Activated naive CD4-positive, alpha-beta T cell treated with anti-CD3 and anti-CD28 coated beads, Interleukin-2, amount 50 U/mL, for 72 hours (primary cell): ENCODE data around the gene YY1. TPM values are rescaled to one million over a fixed set of nuclear protein-coding genes. Genes with fewer than 3 reads are reported as not detected.
"Not testable (repeated sequence)": the region's sequence is repeated elsewhere in the genome, so short reads cannot be mapped to it uniquely, and the experiment has no call there.

Experiments used
- ATAC-seq, 2 donors: fragments of 150-1000 bp; cut with Tn5 transposase; 2 replicates each; pipeline ENCODE4 v1.10.0; 2021; ENCODE audit warnings: mild to moderate bottlenecking in 2 of 2, moderate library complexity in 2 of 2
- DNase-seq, 2 donors: peaks; one replicate each; pipeline ENCODE4 v3.0.0; 2021 to 2022; ENCODE audit warnings: low spot score in 2 of 2
- H3K27ac Mint-ChIP-seq, 2 donors: one replicate each; pipeline ENCODE4 v1.8.0; 2022; ENCODE audit warnings: mild to moderate bottlenecking in 2 of 2, mixed read lengths in 2 of 2
- H3K36me3 Mint-ChIP-seq, 2 donors: one replicate each; pipeline ENCODE4 v1.8.0; 2022; ENCODE audit warnings: mixed read lengths in 2 of 2
- H3K9me3 Mint-ChIP-seq, 2 donors: one replicate each; pipeline ENCODE4 v1.8.0; 2022; ENCODE audit warnings: mixed read lengths in 2 of 2
- total RNA-seq, 2 donors: library from RNA; stranded (reverse); gene quantifications; one replicate each; pipeline ENCODE4 v1.2.3, GENCODE V29; 2022

YY1 gene
- total RNA-seq, 2 donors from 2014 or later, result 87.8 to 120 TPM

DNA sequence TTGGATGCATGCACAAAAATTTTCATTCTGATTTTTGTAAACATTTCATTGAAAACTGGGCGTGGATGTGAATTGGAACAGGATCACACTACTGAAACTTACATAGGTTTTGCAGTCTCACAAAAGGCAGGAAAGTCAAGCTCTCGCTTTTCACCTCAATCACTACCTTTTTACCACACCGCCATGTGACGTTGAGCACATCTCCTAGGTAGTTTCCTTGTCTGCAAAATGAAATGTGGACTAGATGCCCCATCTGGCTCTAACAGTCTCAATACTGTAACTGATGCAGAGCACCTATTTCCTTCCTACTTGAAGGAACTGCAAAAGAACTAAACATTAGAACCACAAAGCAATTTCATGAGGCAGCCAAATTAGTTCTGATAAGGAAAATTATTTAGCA lies 4.4 kb upstream of the YY1 start:
- ATAC-seq, result no peak
- no peak overlapping the region for H3K27ac Mint-ChIP-seq
- no peaks in the 10 kb centered on the region for H3K9me3 Mint-ChIP-seq
- H3K36me3 Mint-ChIP-seq, result peaks cover 14 to 26% of the 10 kb centered on the region in 2 donors
- DNase-seq, result no peak

DNA sequence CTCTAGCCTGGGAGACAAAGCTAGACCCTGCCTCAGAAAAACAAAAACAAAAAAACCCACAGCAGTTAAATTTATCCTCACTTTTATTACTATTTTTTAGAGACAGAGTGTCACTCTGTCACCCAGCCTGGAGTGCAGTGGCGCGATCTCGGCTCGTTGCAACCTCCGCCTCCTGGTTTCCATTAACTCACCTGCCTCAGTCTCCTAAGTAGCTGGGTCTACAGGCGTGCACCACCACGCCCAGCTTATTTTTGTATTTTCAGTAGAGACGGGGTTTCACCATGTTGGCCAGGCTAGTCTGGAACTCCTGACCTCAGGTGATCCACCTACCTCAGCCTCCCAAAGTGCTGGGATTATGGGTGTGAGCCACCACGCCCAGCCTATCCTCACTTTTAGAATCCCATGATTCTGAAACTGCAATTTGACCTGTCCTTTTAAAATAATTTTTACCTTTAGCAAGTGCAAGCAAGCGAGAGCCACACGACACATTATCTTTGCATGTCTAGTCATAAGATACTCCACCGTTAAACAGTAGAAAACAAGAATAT lies 2.6 kb upstream of the YY1 start:
- peak overlapping the region; percentile 87 to 96 for H3K27ac Mint-ChIP-seq
- ATAC-seq, H3K9me3 Mint-ChIP-seq, DNase-seq: not testable (repeated sequence)
- peaks cover 23 to 35% of the 10 kb centered on the region in 2 donors for H3K36me3 Mint-ChIP-seq

DNA sequence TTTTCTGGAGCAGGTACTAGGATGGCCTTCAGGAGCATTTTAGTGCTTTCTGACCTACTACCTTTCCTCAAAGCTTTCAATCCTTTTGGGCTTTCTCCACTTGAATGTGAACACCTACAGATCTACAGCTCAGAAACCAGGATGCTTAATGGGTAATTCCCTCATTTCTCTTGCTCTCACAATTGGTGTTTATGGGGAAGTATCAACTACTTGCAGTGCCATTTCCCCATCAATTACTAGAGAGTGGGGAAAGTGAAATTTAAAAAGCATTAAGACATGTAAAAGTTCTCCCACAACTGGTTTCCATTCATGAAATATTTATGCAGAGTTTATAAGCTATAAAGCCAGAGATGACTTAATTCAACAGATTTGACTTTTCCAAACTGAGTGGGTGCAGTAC lies 2.1 kb upstream of the YY1 start:
- no peak for ATAC-seq
- Mint-ChIP-seq H3K9me3 (no peaks in the 10 kb centered on the region), H3K36me3 (peaks cover 24 to 39% of the 10 kb centered on the region in 2 donors), H3K27ac (peak overlapping the region; percentile 87 to 96)
- DNase-seq, result no peak

DNA sequence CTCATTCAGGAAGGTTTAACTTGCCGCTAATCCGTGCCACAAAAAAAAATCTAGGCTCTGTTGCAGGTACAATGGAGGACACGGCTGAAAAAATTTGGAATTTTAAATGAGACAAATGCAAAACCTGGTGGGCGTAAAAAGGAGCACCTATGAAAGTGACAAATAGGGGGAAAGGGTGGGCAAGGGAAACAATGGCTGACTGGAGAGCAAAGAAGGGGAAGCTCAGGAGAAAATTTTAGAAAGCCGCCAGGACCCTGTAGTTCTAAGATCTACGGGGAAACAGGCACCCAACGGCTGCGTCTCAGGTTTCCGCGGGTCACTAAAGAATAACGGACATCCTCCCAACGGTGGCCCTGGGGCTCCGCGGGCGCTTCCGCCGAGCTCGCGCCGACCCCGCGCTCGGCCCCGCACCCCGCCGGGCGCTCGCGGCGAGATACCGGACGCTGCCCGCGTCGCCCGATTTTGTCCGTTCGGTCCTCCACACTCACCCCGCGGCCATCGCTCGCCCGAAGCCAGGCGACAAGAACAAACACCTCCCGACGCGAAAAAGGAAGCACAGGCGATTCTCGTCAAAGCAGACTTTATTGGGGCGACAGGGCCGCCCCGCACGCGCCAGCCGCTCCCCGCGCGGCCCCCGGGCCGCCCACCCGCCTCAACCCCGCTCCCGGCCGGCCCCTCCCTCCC lies 1.1 kb upstream of the YY1 start:
- peak in 1 of 2 donors; percentile 23 for ATAC-seq

DNA sequence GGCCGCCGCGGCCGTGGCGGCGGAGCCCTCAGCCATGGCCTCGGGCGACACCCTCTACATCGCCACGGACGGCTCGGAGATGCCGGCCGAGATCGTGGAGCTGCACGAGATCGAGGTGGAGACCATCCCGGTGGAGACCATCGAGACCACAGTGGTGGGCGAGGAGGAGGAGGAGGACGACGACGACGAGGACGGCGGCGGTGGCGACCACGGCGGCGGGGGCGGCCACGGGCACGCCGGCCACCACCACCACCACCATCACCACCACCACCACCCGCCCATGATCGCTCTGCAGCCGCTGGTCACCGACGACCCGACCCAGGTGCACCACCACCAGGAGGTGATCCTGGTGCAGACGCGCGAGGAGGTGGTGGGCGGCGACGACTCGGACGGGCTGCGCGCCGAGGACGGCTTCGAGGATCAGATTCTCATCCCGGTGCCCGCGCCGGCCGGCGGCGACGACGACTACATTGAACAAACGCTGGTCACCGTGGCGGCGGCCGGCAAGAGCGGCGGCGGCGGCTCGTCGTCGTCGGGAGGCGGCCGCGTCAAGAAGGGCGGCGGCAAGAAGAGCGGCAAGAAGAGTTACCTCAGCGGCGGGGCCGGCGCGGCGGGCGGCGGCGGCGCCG lies 381 bp downstream of the YY1 start:
- H3K9me3 Mint-ChIP-seq, result no peaks in the 10 kb centered on the region
- ATAC-seq, result no peak
- peak overlapping the region; percentile 65 to 95 for H3K27ac Mint-ChIP-seq
- H3K36me3 Mint-ChIP-seq, result peaks cover 32 to 56% of the 10 kb centered on the region in 2 donors
- peak in 1 of 2 donors; percentile 24 for DNase-seq

More for the DNA sequence above, 1.1 kb upstream of the YY1 start:
- DNase-seq, result peak; percentile 60 to 65
- no peaks in the 10 kb centered on the region for H3K9me3 Mint-ChIP-seq
- peak overlapping the region; percentile 87 to 96 for H3K27ac Mint-ChIP-seq
- H3K36me3 Mint-ChIP-seq, result peaks cover 28 to 49% of the 10 kb centered on the region in 2 donors

DNA sequence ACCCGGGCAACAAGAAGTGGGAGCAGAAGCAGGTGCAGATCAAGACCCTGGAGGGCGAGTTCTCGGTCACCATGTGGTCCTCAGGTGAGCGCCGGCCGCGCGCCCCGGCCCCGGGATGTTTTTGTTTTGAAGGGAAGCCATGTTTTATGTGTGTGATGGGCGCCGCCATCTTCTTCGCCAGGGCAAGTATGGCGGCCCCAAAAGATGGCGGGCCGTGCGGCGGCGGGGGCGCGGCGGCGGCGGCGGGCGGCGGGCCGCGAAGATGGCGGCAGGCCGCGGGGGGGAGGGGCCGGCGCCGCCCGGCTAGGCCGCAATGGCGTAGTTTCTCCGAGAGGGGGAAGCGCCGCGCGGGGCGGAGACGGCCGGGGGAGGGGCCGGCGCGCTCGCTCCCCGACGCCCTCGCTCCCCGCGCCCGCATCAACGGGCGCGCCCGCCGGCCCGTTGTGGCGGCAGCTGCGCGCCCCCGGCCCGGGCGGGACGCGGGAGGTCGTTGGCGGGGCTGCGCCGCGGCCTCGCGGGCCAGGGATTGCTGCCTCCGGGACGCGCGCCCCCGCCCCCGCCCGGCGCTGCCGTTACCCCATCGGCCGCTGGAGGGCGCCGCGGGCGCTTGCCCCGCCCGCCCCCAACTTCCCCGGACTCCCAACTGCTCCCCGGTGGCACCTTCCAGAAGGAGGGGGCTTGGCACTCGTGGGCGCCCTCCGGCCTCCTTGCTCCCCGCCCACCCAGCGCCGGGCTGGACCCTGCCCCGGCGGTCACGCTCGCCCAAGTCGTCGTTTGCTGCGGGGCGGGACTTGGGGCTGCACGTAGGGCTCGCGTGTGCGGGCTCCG lies 1.1 kb downstream of the YY1 start:
- ATAC-seq (peak; percentile 54 to 55), DNase-seq (peak; percentile 88 to 89)
- peaks cover 32 to 56% of the 10 kb centered on the region in 2 donors for H3K36me3 Mint-ChIP-seq
- H3K27ac Mint-ChIP-seq, result peak overlapping the region; percentile 95 to 96
- no peaks in the 10 kb centered on the region for H3K9me3 Mint-ChIP-seq

DNA sequence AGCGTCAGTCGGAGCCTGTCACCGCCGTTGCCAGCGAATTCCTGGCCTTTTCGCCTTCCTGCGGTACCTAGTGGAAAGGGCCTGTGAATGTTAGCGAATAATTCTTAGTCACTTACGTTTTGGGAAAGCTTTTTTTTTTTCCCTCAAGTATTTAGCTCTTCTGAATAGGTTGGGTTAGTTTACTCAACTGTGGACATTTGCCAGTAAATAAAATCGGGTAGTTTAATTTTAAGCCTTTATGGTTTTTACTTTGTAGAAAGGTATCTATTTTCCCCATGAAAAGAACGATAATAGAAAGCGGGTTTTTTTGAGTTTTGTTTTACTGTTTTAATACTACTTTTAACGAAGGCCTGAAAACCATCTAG lies 1.7 kb downstream of the YY1 start:
- DNase-seq (no peak), ATAC-seq (no peak)
- H3K27ac Mint-ChIP-seq, result peak overlapping the region; percentile 95 to 96
- H3K9me3 Mint-ChIP-seq, result no peaks in the 10 kb centered on the region
- peaks cover 32 to 56% of the 10 kb centered on the region in 2 donors for H3K36me3 Mint-ChIP-seq

DNA sequence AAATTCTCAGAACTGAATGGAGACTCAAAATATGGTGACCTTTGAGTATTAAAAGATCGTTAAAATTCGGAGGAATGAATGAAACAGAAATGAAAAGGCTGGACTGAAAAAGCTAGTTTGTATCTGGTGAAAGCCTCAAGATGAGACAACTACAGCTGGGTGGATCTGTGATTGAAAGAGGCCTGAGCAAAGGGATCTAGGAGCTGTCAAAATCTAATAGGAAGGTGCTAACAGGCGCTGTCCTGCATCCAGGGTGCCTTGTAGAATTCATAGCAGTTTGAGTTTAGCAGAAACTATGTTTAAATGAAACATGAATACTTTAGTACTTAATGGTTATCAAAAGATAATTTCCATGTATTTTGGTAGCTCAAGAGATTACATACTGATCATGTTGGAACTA lies 2.3 kb downstream of the YY1 start:
- Mint-ChIP-seq H3K27ac (peak overlapping the region; percentile 95 to 96), H3K36me3 (peaks cover 32 to 55% of the 10 kb centered on the region in 2 donors), H3K9me3 (no peaks in the 10 kb centered on the region)
- DNase-seq (no peak), ATAC-seq (no peak)

DNA sequence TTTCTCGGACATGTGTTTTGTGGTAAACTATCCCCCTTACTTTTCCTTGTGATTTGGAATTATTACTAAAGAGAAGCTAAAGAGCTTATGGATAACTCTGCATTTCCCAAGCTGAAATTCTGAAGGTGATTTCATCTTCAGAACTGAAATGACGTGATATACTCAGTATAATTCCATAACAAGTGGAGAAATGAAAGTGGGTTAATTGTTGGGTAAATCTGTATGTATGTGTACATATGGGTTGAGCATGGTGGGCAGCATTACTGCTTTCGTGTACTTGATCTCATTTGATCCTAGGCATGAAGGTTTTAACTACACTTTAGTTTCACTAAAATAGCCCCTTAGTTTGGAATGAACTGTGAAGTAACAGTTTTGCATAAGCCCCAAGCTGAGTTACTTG lies 4.1 kb downstream of the YY1 start:
- no peak for ATAC-seq
- peaks cover 18 to 38% of the 10 kb centered on the region in 2 donors for H3K36me3 Mint-ChIP-seq
- no peaks in the 10 kb centered on the region for H3K9me3 Mint-ChIP-seq
- H3K27ac Mint-ChIP-seq, result peak overlapping the region in 1 of 2 donors; percentile 90
- DNase-seq, result no peak

DNA sequence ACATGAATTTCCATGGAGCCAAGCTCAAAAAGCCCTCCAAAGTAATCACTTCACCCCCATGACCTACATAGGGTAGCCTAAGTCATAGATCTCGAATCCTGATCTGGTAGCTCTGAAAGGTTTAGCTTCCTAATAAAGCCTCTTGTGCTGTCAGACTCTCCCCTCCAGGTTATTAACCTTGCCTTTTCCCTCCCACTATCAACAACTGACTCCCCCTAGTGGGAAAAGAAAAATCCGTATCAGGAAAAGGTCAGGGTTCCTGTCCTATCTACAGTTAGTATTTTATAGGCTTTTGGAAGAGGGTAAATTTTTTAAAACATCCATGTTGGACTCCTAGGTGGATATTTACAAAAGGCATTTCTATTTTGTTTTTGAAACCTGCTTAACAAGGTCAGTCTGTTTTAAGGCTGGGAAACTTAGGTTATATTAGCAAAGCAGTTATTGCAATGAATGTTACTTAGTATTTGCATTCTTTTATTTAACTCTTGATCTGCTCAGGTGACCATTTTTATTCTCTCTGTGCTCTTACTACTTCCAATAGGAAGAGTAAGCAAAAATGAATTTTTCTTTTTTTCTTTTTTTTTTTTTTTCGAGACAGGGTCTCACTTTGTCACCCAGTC lies 8.0 kb downstream of the YY1 start:
- ATAC-seq (peak; percentile 34 to 52), DNase-seq (no peak)
- Mint-ChIP-seq H3K27ac (no peak overlapping the region), H3K36me3 (peaks cover 8 to 16% of the 10 kb centered on the region in 2 donors), H3K9me3 (no peaks in the 10 kb centered on the region)

DNA sequence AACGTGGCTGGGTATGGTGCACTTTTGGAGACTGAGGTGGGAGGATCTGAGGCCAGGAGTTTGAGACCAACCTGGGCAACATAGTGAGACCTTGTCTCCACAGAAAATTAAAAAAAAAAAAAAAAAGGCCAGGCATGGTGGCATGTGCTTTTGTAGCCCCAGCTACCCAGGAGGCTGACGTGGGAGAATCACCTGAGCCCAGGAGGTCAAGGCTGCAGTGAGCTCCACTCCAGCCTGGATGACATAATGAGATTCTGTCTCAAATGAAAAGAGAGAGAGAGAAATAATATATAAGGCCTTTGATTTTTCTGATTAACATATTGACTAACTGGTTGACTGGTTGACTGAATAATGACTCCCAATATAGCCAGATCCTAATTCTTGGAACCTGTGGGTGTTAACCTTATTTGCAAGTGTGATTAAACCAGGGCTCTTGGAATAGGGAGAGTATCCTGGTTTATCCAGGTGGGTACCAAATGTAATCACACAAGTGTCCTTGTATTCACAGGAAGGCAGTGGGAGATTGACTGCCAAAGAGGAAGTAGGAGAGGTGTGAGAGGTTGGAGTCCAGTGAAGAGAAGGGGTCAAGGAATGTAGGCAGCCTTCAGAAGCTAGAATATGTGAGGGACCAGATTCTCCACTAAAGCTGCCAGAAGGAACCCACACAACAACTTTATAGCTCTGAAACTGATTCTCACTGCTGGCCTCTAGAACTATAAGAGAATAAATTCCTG lies 12.0 kb downstream of the YY1 start:
- no peak for DNase-seq
- Mint-ChIP-seq H3K9me3 (no peaks in the 10 kb centered on the region), H3K36me3 (peaks cover 0 to 4% of the 10 kb centered on the region in 2 donors), H3K27ac (no peak overlapping the region)
- ATAC-seq, result no peak

DNA sequence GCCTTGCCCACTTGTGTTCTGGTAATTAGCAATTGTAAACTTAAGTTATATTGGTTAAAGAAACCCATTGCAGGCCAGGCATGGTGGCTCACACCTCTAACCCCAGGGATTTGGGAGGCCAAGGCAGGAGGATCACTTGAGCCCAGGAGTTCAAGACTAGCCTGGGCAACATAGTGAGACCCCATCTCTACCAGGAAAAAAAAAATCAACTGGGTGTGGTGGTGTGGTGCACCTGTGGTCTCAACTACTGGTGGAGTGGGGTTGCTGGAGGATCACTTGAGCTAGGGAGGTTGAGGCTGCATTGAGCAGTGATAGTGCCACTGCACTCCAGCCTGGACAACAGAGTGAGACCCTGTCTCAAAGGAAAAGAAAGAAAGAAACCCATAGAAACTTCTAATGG lies 13.7 kb downstream of the YY1 start:
- H3K9me3 Mint-ChIP-seq, result no peaks in the 10 kb centered on the region
- no peak for ATAC-seq
- peak overlapping the region in 1 of 2 donors; percentile 44 for H3K27ac Mint-ChIP-seq
- no peak for DNase-seq
- H3K36me3 Mint-ChIP-seq, result peaks cover 0 to 10% of the 10 kb centered on the region in 2 donors

DNA sequence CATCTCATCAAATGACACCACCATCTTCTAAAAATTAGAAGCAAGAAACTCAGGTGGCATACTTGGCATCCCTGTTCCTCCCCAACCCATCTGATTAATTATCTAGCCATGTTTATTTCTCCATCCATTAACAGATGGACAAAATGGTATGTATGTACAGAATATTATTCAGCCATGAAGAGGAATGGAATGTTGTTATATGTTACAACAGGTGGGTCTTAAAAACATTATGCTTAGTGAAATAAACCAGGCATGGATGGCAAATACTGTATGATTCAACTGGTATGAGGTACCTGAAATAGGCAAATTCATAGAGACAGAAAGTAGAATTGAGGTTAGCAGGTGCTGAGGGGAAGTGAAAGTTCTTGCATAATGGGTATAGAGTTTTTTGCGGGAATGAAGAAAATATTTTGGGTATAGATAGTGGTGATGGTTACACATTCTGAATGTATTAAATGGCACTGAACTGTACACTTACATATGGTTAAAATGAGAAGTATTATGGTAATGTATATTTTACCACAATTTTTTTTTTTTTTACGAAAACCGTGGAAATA lies 17.5 kb downstream of the YY1 start:
- Mint-ChIP-seq H3K36me3 (peaks cover 0 to 15% of the 10 kb centered on the region in 2 donors), H3K27ac (no peak overlapping the region), H3K9me3 (no peaks in the 10 kb centered on the region)
- DNase-seq, result no peak
- peak; percentile 33 to 39 for ATAC-seq

DNA sequence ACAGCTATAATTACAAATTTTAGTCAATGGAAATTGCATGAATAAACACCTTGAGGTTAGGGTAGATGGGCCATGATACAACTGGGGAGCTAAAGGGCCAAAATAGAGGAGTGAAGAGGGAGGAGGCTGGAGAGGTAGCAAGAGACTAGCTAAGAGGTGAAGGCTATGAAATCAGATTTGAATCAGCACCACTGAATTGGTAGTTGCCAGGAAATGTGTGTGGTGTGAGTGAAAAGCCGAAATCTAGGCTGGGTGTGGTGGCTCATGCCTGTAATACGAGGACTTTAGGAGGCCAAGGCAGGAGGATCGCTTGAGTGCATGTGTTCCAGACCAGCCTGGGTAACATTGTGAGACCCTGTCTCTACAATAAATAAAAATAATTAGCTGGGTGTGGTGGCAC lies 22.7 kb downstream of the YY1 start:
- ATAC-seq (peak; percentile 87 to 92), DNase-seq (peak in 1 of 2 donors; percentile 39)
- peak overlapping the region in 1 of 2 donors; percentile 58 for H3K27ac Mint-ChIP-seq

DNA sequence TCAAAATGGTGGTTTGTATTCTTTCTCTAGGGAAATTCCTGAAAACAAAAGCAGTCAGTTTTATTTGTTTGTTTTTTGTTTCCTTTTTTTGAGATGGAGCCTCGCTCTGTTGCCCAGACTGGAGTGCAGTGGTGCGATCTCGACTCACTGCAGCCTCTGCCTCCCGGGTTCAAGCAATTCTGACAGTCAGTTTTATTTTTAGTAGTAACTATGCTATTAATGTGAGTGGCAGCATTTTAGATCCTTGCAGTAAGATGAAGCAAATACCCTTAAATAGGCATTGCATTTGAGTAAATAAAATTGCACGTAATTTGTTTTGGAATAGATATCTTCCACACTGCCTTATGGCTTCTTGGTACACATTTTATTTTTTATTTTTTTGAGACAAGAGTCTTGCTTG lies 23.6 kb downstream of the YY1 start:
- no peak for ATAC-seq
- Mint-ChIP-seq H3K36me3 (peaks cover 7 to 27% of the 10 kb centered on the region in 2 donors), H3K27ac (peak overlapping the region; percentile 57 to 72), H3K9me3 (no peaks in the 10 kb centered on the region)
- no peak for DNase-seq

More for the DNA sequence above, 22.7 kb downstream of the YY1 start:
- Mint-ChIP-seq H3K36me3 (peaks cover 7 to 27% of the 10 kb centered on the region in 2 donors), H3K9me3 (no peaks in the 10 kb centered on the region)
